ENCODE results near the gene PRKAG2.

The PRKAG2 gene

DNA sequence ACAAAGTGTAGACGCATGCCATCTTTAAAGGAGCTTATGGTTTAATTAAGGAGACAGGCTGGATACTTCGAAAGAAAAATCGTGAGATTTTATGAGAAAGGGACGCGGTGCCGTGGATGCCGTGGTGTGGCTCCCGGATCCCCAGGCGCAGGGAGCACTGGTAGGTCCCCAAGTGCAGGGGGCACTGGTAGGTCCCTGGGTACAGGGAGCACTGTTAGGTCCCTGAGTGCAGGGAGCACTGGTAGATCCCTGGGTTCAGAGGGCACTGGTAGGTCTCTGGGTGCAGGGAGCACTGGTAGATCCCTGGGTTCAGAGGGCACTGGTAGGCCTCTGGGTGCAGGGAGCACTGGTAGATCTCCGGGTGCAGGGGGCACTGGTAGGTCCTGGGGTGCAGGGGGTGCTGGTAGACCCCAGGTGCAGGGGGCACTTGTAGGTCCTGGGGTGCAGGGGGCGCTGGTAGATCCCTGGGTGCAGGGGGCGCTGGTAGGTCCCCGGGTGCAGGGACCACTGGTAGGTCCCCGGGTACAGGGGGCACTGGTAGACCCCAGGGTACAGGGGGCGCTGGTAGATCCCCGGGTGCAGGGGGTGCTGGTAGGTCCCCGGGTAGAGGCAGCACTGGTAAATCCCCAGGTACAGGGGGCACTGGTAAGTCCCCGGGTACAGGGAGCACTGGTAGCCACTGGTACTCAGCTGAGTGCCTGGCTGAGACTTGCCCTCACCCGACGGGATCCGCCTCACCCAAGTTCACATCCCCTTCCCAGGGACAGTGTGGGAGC lies 14.1 kb downstream of the PRKAG2 start:
- no peak overlapping the region for H3K4me3 ChIP-seq (ENCODE audit: low read depth, low read length)
- TF ChIP-seq, protein P1, sequence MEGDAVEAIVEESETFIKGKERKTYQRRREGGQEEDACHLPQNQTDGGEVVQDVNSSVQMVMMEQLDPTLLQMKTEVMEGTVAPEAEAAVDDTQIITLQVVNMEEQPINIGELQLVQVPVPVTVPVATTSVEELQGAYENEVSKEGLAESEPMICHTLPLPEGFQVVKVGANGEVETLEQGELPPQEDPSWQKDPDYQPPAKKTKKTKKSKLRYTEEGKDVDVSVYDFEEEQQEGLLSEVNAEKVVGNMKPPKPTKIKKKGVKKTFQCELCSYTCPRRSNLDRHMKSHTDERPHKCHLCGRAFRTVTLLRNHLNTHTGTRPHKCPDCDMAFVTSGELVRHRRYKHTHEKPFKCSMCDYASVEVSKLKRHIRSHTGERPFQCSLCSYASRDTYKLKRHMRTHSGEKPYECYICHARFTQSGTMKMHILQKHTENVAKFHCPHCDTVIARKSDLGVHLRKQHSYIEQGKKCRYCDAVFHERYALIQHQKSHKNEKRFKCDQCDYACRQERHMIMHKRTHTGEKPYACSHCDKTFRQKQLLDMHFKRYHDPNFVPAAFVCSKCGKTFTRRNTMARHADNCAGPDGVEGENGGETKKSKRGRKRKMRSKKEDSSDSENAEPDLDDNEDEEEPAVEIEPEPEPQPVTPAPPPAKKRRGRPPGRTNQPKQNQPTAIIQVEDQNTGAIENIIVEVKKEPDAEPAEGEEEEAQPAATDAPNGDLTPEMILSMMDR (IDR thresholded peaks at IDR 0.05; ENCODE audit: low read depth, low read length) = no peak
- H3K36me3 ChIP-seq = no peaks in the 10 kb centered on the region
- DNase-seq = no peak
- no peaks in the 10 kb centered on the region; the same call in 1 of the 2 replicates for H3K9me3 ChIP-seq
- H3K4me1 ChIP-seq = peaks cover under 1% of the 10 kb centered on the region; the same call in 1 of the 2 replicates
- H3K27me3 ChIP-seq = no peaks in the 10 kb centered on the region

DNA sequence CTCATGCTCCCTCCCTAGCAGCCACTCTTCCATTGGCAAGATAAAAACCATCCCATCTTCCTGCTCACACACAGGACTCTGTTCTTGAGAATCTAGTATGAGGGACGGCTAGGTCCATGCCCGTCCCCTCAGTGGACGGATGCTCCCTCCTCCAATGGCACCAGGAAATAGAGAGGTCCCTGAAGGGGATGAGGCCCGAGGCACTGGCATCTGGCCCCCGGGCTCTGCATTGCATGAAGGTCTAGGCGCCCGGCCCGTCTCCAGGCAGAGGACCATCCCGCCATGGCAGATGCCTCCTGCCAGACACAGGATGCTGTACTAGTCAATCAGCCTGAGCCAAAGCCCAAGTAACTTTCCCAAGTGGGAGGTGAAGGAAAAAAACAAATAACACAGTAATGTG lies 15.0 kb downstream of the PRKAG2 start:
- no peak for DNase-seq
- Histone ChIP-seq H3K27me3 (no peaks in the 10 kb centered on the region), H3K36me3 (no peaks in the 10 kb centered on the region), H3K4me3 (ENCODE audit: low read depth, low read length) (no peak overlapping the region), H3K4me1 (no peaks in the 10 kb centered on the region), H3K9me3 (no peaks in the 10 kb centered on the region; the same call in 1 of the 2 replicates)
- TF ChIP-seq, protein P1 (IDR thresholded peaks at IDR 0.05; ENCODE audit: low read depth, low read length) = no peak

- DNase-seq = no peak
- no peak overlapping the region for H3K4me3 ChIP-seq (ENCODE audit: low read depth, low read length)
- H3K27me3 ChIP-seq = no peaks in the 10 kb centered on the region
Observed at GRCh38 chr7:151860771-151861170, 16.1 kb downstream of the PRKAG2 start.

GRCh38 chr7:151859948-151860685 lies 16.8 kb downstream of the PRKAG2 start:
- H3K9me3 ChIP-seq = no peaks in the 10 kb centered on the region; the same call in 1 of the 2 replicates
- no peaks in the 10 kb centered on the region for H3K27me3 ChIP-seq
- no peak for DNase-seq
- TF ChIP-seq, protein P1 (IDR thresholded peaks at IDR 0.05; ENCODE audit: low read depth, low read length) = no peak
- no peak overlapping the region for H3K4me3 ChIP-seq (ENCODE audit: low read depth, low read length)
- H3K36me3 ChIP-seq = no peaks in the 10 kb centered on the region
- no peaks in the 10 kb centered on the region for H3K4me1 ChIP-seq

More at GRCh38 chr7:151860771-151861170, 16.1 kb downstream of the PRKAG2 start:
- no peaks in the 10 kb centered on the region for H3K36me3 ChIP-seq
- no peaks in the 10 kb centered on the region for H3K4me1 ChIP-seq
- no peaks in the 10 kb centered on the region; the same call in 1 of the 2 replicates for H3K9me3 ChIP-seq
- TF ChIP-seq, protein P1 (IDR thresholded peaks at IDR 0.05; ENCODE audit: low read depth, low read length) = no peak

GRCh38 chr7:151859111-151859947 lies 17.6 kb downstream of the PRKAG2 start:
- TF ChIP-seq, protein P1 (IDR thresholded peaks at IDR 0.05; ENCODE audit: low read depth, low read length) = no peak
- H3K27me3 ChIP-seq = no peaks in the 10 kb centered on the region
- no peak for DNase-seq
- H3K4me3 ChIP-seq (ENCODE audit: low read depth, low read length) = no peak overlapping the region
- H3K4me1 ChIP-seq = no peaks in the 10 kb centered on the region
- H3K36me3 ChIP-seq = no peaks in the 10 kb centered on the region
- no peaks in the 10 kb centered on the region; the same call in 1 of the 2 replicates for H3K9me3 ChIP-seq

Measured in BE2C (cell line).